Common myeloid progenitor, CD34-positive (primary cell): ENCODE data around the gene SAMD3.

Experiments used
- CTCF ChIA-PET: fragments of 350-600 bp; sonication (Branson Sonifier 250); formaldehyde crosslinking; loops from one replicate; lab custom pipeline; 2021; ENCODE audit warnings: antibody characterized with exemption; lab: Charles Lee
- POLR2A ChIA-PET: fragments of 350-600 bp; sonication (Branson Sonifier 250); formaldehyde crosslinking; loops from one replicate; lab custom pipeline; 2021; ENCODE audit warnings: antibody characterized with exemption; lab: Charles Lee
- DNase-seq, 3 donors: peaks; one replicate each; pipeline versions ENCODE4 v3.0.0 to v3.0.0-alpha.2; 2013
- H3K27ac ChIP-seq, 2 experiments: 1 replicate in 1 of 2; 2 replicates in 1 of 2; pipeline ENCODE4 v1.7.0; 2013; ENCODE audit warnings: inconsistent platforms in 2 of 2, low read length in 2 of 2, mild to moderate bottlenecking in 2 of 2, low read depth in 1 of 2, moderate library complexity in 1 of 2; ENCODE audit not compliant: severe bottlenecking in 2 of 2, insufficient read depth in 1 of 2, poor library complexity in 1 of 2
- H3K27me3 ChIP-seq, 5 experiments: replicated peaks in 2 of 5; 1 replicate in 3 of 5; 2 replicates in 2 of 5; pipeline versions ENCODE4 v1.6.1 to v1.7.0; 2013; ENCODE audit warnings: low read length in 4 of 5, mild to moderate bottlenecking in 2 of 5, moderate library complexity in 2 of 5, inconsistent platforms in 1 of 5; ENCODE audit not compliant: insufficient read depth in 5 of 5, control insufficient read depth in 4 of 5
- H3K36me3 ChIP-seq, 4 experiments: 1 replicate in 2 of 4; 2 replicates in 2 of 4; pipeline versions ENCODE4 v1.6.1 to v1.7.0; 2013; ENCODE audit warnings: low read length in 3 of 4, control low read depth in 1 of 4, mild to moderate bottlenecking in 1 of 4; ENCODE audit not compliant: control insufficient read depth in 4 of 4, insufficient read depth in 4 of 4
- H3K4me1 ChIP-seq, 4 experiments: 1 replicate in 3 of 4; 2 replicates in 1 of 4; pipeline versions ENCODE4 v1.6.1 to v1.7.1; 2013; ENCODE audit warnings: low read length in 3 of 4, mild to moderate bottlenecking in 3 of 4, control low read depth in 1 of 4, inconsistent platforms in 1 of 4, moderate library complexity in 1 of 4; ENCODE audit not compliant: control insufficient read depth in 4 of 4, insufficient read depth in 4 of 4; ENCODE audit errors: control extremely low read depth in 1 of 4
- H3K4me3 ChIP-seq, 7 experiments: 1 replicate in 4 of 7; 2 replicates in 3 of 7; pipeline versions ENCODE4 v1.5.1 to v1.7.0; 2013; ENCODE audit warnings: mild to moderate bottlenecking in 7 of 7, low read length in 6 of 7, moderate library complexity in 6 of 7, inconsistent platforms in 2 of 7, low read depth in 2 of 7, control low read depth in 1 of 7; ENCODE audit not compliant: insufficient read depth in 4 of 7, control insufficient read depth in 1 of 7; ENCODE audit errors: extremely low read depth in 1 of 7
- H3K9me3 ChIP-seq, 5 experiments: 1 replicate in 4 of 5; 2 replicates in 1 of 5; pipeline versions ENCODE4 v1.6.1 to v1.7.1; 2013; ENCODE audit warnings: low read length in 4 of 5, mild to moderate bottlenecking in 2 of 5, inconsistent platforms in 1 of 5, low read depth in 1 of 5, moderate library complexity in 1 of 5; ENCODE audit not compliant: control insufficient read depth in 4 of 5, insufficient read depth in 2 of 5; ENCODE audit errors: control extremely low read depth in 1 of 5
- WGBS: methylation state at CpG from one replicate; pipeline ENCODE4 v1.1.5; 2013; ENCODE audit not compliant: insufficient coverage; 5-methylcytosine and 5-hydroxymethylcytosine counted together

Gene SAMD3

DNA sequence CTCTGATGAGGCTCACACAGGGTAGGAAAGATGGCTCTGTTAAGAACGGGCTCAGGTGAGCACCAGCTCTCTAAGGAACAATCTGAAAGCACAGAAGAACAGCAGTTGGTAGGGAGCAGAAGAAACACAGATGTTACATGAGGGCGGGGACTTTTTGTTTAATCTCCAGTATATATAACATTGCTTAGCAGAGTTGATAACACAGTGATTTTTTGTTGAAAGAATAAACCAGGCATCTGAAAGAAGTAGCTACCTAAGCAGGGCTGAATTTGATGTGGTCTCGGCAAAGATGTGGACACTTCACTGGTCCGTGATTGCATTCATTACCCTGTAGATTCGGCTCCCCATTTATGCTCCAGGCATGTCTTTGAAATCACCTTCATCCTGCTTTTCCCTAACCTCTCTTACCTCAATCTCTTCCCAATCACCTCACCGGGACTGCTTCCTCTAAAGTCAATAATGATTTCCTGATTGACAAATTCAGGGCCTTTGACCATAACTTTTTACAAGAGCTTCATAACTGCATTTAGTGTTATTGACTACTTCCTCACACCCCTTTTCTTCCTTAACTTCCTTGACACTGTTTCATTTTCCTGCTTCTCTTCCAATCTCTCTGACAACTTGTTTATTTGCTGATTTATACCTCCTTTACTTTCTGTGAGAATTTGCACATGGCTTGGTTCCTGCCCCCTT, 34.4 kb downstream of the SAMD3 start:
- ChIA-PET CTCF (interaction anchor here (1.5 kb wide), 1 partner anchor 15 kb away, joined by 4 read pairs; no protein-coding TSS in a partner anchor), POLR2A (no interaction called here)
- WGBS: 94% methylated on average over 5 of the region's 6 CpGs
- no peaks in the 10 kb centered on the region for H3K9me3 ChIP-seq
- peaks cover 7 to 23% (median 11%) of the 10 kb centered on the region in 4 experiments for H3K4me1 ChIP-seq
- H3K27ac ChIP-seq: no peak overlapping the region
- H3K36me3 ChIP-seq: no peaks in the 10 kb centered on the region
- no peak overlapping the region for H3K4me3 ChIP-seq
- no peak for DNase-seq
- no peaks in the 10 kb centered on the region for H3K27me3 ChIP-seq

DNA sequence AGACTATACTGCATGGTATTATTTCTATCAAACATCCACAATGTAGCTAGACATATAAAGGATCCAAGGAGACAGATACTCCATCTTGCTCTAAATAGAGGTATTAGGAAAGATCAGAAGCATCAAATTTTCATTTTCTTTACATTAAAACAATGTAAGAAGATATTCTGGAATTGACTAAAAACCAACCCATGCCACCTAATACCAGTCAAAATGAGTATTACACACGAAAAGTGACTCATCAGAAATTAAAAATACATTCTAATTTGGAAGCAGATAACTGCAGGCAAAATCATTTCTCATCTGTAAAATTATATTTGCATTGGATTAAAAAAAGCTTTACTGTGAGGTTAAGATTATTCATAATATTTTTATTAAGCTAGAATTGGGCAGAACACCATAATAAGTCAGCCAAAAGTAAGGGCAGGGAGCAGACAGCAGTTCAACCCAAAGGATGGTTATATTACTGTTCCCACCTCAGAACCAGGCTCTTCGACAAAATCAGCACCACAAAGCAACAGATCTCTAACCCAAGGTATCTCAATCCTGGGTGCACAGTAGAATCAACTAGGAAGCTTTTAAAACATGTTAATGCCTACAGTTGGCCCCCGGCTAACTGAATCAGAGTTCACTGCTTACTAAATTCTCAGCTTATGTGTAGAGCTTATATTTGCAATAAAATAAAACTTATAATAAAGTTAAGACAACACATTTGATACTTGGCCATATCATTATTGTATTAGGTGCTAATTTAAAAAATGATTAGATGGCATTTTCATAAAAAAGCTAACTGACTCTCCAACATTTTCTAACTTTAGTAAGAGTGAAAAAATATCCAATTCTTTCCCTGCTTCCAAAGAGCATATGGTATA, 35.2 kb downstream of the SAMD3 start:
- no peak overlapping the region for H3K27ac ChIP-seq
- no peak overlapping the region for H3K4me3 ChIP-seq
- 100% methylated on average over 1 of the region's 3 CpGs for WGBS
- POLR2A ChIA-PET: no interaction called here
- CTCF ChIA-PET: interaction anchor here (1.5 kb wide), 1 partner anchor 16 kb away, joined by 4 read pairs; no protein-coding TSS in a partner anchor
- H3K4me1 ChIP-seq: peaks cover 7 to 24% (median 11%) of the 10 kb centered on the region in 4 experiments
- H3K36me3 ChIP-seq: no peaks in the 10 kb centered on the region
- no peak for DNase-seq
- no peaks in the 10 kb centered on the region for H3K27me3 ChIP-seq
- no peaks in the 10 kb centered on the region for H3K9me3 ChIP-seq

DNA sequence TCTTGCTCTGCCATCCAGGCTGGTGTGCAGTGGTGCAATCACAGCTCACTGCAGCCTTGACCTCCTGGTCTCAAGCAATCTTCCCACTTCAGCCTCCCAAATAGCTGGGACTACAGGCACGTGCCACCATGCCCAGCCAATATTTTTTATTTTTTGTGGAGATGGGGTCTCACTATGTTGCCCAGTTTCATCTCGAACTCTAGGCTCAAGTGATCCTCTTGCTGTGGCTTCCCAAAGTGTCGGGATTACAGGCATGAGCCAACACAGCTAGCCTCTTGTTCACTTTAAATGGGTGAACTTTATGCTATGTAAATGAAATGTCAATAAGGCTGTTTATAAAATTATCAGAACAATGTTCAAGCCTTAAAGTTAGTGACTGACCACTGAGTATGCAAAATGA, 37.1 kb downstream of the SAMD3 start:
- Histone ChIP-seq H3K9me3 (no peaks in the 10 kb centered on the region), H3K27ac (no peak overlapping the region), H3K27me3 (no peaks in the 10 kb centered on the region), H3K4me3 (no peak overlapping the region), H3K4me1 (peaks cover 0 to 11% (median 4%) of the 10 kb centered on the region in 4 experiments), H3K36me3 (no peaks in the 10 kb centered on the region)
- ChIA-PET CTCF (no interaction called here), POLR2A (no interaction called here)
- 100% methylated on average over 1 of the region's 3 CpGs for WGBS
- no peak for DNase-seq

DNA sequence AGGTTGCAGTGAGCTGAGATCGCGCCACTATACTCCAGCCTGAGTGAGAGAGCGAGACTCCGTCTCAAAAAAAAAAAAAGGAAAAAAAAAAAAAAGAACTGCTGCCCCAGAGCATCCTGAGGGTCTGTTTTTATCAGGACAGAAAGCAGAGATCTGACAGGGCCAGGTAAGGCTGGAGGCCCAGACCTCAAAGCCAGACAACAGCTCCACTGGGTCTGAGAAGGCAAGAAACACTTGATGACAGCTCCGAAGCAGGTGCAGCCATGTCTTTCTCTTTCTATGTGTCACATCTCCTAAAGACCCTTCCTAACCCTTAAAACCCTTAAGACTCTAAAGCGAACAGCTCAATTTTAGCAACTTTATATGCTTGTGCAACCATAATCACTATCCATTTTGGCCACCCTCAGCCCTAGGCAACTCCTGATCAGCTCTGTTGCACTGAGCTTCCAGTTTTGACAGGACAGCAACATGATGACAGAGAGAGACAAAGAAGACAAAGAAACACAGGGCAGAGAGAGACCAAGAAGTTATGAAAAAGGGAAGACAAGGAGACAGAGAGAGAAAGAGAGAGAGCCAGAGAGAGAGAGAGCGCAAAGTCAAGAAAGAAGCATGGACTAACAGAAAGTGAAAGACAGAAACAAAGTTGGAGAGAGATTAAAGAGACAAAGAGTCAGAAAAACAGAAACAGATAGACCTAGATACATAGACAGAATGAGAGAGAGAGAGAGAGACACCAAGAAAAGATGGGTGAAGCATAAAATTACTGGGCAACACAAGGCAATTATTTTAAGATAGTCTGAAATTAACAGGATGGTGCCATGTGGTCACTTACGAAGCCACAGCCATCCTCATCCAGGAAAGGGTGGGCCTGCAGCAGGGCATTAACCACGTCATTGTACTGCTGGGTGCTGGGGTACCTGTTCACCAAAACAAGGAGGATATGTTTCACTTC, 39.2 kb downstream of the SAMD3 start:
- H3K27ac ChIP-seq: no peak overlapping the region
- H3K9me3 ChIP-seq: no peaks in the 10 kb centered on the region
- ChIA-PET CTCF (interaction anchor here (0.7 kb wide), 1 partner anchor 146 kb away, joined by 4 read pairs; no protein-coding TSS in a partner anchor), POLR2A (no interaction called here)
- peaks cover 0 to 11% (median 3%) of the 10 kb centered on the region in 4 experiments for H3K4me1 ChIP-seq
- 90% methylated on average over 8 of the region's 9 CpGs for WGBS
- H3K36me3 ChIP-seq: no peaks in the 10 kb centered on the region
- H3K4me3 ChIP-seq: no peak overlapping the region
- peak in 1 of 3 donors; percentile 15 for DNase-seq
- no peaks in the 10 kb centered on the region for H3K27me3 ChIP-seq

DNA sequence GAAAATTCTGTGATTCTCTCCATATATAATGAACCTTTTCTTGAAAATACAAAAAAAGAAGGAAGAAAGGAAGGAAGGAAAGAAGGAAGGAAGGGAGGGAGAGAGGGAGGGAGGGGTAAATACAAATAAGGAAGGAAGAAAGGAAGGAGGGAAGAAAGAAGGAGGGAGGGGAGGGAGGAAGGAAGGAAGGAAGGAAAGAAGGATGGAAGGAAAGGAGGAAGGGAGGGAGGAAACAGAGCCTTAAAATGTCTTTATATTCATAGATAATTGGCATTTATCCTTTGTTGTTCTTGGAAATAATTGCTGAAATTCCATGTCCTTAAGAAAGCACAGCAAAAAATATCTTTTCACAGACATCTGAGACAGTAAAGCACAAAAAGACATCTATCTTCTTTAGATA, 40.3 kb downstream of the SAMD3 start:
- POLR2A ChIA-PET: no interaction called here
- CTCF ChIA-PET: interaction anchor here (0.7 kb wide), 1 partner anchor 144 kb away, joined by 4 read pairs; no protein-coding TSS in a partner anchor
- Histone ChIP-seq H3K4me3 (no peak overlapping the region), H3K9me3 (no peaks in the 10 kb centered on the region), H3K4me1 (peaks cover 0 to 11% (median 3%) of the 10 kb centered on the region in 4 experiments), H3K27ac (no peak overlapping the region), H3K36me3 (no peaks in the 10 kb centered on the region), H3K27me3 (no peaks in the 10 kb centered on the region)
- no peak for DNase-seq

DNA sequence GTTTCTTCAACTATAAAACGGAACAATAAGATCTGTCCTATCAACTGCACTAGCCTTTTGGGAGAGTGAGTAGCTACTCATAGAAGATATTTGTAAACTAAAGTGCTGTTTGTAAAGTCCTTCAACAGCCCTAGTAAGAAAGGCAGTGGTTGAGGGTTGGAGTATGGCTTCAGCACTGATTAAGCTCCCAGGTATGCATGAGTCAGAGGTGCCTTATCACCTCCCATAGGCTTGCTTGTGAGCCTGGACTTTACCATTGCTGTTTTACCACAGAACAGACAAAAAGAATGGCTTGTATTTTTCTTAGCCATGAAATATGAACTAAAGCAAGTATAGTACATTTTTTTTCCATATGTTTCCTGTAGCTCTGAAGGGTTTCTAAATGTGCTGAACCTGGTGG, 44.1 kb downstream of the SAMD3 start:
- H3K36me3 ChIP-seq: no peaks in the 10 kb centered on the region
- no peak for DNase-seq
- CTCF ChIA-PET: interaction anchor here (0.7 kb wide), 1 partner anchor 13 kb away, joined by 3 read pairs; no protein-coding TSS in a partner anchor

More for the DNA sequence above, 44.1 kb downstream of the SAMD3 start:
- no peak overlapping the region for H3K4me3 ChIP-seq
- no peak overlapping the region for H3K27ac ChIP-seq
- POLR2A ChIA-PET: no interaction called here
- H3K9me3 ChIP-seq: peaks cover 0 to under 1% (median 0%) of the 10 kb centered on the region in 5 experiments
- no CpG with 5 or more reads among the region's 1 CpG for WGBS
- H3K4me1 ChIP-seq: peaks cover 0 to 4% (median 1%) of the 10 kb centered on the region in 4 experiments
- no peaks in the 10 kb centered on the region for H3K27me3 ChIP-seq
